Calu3 (cell line): Measurements from ENCODE around the gene TBR1. TPM values are rescaled to one million over a fixed set of nuclear protein-coding genes. Genes with fewer than 3 reads are reported as not detected.

Source experiments
- BruUV-seq: library from RNA; stranded (reverse); fragments of 400-500 nt; replicated peaks from 2 replicates; lab custom pipeline; 2021; lab: Mats Ljungman, UMichigan
- CTCF ChIA-PET: fragments of 300-600 bp; sonication (Branson Sonifier 250); formaldehyde crosslinking; loops from one replicate; lab custom pipeline; 2022; ENCODE audit warnings: antibody characterized with exemption; lab: Charles Lee
- DNase-seq: peaks from one replicate; pipeline ENCODE4 v3.0.0; 2022
- H3K27ac Mint-ChIP-seq: one replicate; pipeline ENCODE4 v1.8.0; 2022; ENCODE audit warnings: mixed read lengths; ENCODE audit not compliant: unreplicated experiment
- H3K27me3 Mint-ChIP-seq: one replicate; pipeline ENCODE4 v1.8.0; 2022; ENCODE audit warnings: mixed read lengths; ENCODE audit not compliant: unreplicated experiment
- H3K36me3 Mint-ChIP-seq: one replicate; pipeline ENCODE4 v1.8.0; 2022; ENCODE audit warnings: mild to moderate bottlenecking, moderate library complexity, mixed read lengths; ENCODE audit not compliant: insufficient read depth, unreplicated experiment
- H3K4me1 Mint-ChIP-seq: one replicate; pipeline ENCODE4 v1.8.0; 2022; ENCODE audit warnings: mild to moderate bottlenecking, low read depth, mixed read lengths; ENCODE audit not compliant: unreplicated experiment
- H3K4me3 Mint-ChIP-seq: one replicate; pipeline ENCODE4 v1.8.0; 2022; ENCODE audit warnings: mild to moderate bottlenecking, low read depth, moderate library complexity, mixed read lengths; ENCODE audit not compliant: unreplicated experiment
- H3K9me3 Mint-ChIP-seq: one replicate; pipeline ENCODE4 v1.8.0; 2022; ENCODE audit warnings: low read depth, mixed read lengths; ENCODE audit not compliant: unreplicated experiment
- intact Hi-C: fragments of 100-400 bp; cut with micrococcal nuclease; formaldehyde crosslinking; loops from one replicate; pipeline ENCODE4 v1.10.0; 2022; ENCODE audit not compliant: unreplicated experiment
- total RNA-seq: library from RNA; stranded (reverse); gene quantifications from 2 replicates; pipeline ENCODE4 v1.2.3, GENCODE V29; 2022
- TF ChIP-seq, protein P1 (sequence below): fragments of 200-600 bp; IDR thresholded peaks from one replicate; pipeline ENCODE4 v1.8.0; 2022; ENCODE audit warnings: antibody characterized with exemption; ENCODE audit not compliant: unreplicated experiment

Gene TBR1
- total RNA-seq, 1 experiment from 2014 or later = 0.07 TPM

DNA sequence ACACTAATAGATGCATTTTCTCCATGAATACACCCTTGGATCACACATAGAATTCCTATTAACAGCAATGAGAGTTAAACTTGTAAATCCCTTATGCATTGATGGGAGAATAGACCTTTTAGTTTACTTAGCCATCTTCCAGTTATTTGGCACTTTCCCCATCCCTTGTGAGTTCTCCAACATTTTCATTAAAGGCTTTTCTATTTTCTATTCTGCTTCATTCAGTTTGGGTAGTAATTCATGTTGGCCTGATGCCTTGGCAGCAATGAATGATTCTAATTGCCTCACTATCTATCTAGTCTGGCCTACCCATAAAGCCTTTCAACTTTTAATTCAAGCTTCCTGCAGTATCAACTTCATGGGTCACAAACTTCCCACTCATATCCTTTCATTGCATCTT lies 32.3 kb downstream of the TBR1 start:
- Mint-ChIP-seq H3K9me3 (no peaks in the 10 kb centered on the region), H3K27ac (no peak overlapping the region), H3K4me3 (no peak overlapping the region), H3K4me1 (peaks cover 7% of the 10 kb centered on the region), H3K27me3 (no peaks in the 10 kb centered on the region), H3K36me3 (no peaks in the 10 kb centered on the region)
- TF ChIP-seq, protein P1, sequence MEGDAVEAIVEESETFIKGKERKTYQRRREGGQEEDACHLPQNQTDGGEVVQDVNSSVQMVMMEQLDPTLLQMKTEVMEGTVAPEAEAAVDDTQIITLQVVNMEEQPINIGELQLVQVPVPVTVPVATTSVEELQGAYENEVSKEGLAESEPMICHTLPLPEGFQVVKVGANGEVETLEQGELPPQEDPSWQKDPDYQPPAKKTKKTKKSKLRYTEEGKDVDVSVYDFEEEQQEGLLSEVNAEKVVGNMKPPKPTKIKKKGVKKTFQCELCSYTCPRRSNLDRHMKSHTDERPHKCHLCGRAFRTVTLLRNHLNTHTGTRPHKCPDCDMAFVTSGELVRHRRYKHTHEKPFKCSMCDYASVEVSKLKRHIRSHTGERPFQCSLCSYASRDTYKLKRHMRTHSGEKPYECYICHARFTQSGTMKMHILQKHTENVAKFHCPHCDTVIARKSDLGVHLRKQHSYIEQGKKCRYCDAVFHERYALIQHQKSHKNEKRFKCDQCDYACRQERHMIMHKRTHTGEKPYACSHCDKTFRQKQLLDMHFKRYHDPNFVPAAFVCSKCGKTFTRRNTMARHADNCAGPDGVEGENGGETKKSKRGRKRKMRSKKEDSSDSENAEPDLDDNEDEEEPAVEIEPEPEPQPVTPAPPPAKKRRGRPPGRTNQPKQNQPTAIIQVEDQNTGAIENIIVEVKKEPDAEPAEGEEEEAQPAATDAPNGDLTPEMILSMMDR = no peak
- no peak for DNase-seq
- CTCF ChIA-PET = no interaction called here
- BruUV-seq = no TSS peak
- intact Hi-C loops = no loop called here

- DNase-seq = no peak
- H3K9me3 Mint-ChIP-seq = peaks cover 3% of the 10 kb centered on the region
- TF ChIP-seq, protein P1 = no peak
- intact Hi-C loops = no loop called here
- BruUV-seq = no TSS peak
- peaks cover 17% of the 10 kb centered on the region for H3K27me3 Mint-ChIP-seq
- no peaks in the 10 kb centered on the region for H3K4me1 Mint-ChIP-seq
- H3K27ac Mint-ChIP-seq = no peak overlapping the region
- no peaks in the 10 kb centered on the region for H3K36me3 Mint-ChIP-seq
- no peak overlapping the region for H3K4me3 Mint-ChIP-seq
- CTCF ChIA-PET = no interaction called here
These were observed 55.5 kb downstream of the TBR1 start for GRCh38 chr2:161471631-161472030.

DNA sequence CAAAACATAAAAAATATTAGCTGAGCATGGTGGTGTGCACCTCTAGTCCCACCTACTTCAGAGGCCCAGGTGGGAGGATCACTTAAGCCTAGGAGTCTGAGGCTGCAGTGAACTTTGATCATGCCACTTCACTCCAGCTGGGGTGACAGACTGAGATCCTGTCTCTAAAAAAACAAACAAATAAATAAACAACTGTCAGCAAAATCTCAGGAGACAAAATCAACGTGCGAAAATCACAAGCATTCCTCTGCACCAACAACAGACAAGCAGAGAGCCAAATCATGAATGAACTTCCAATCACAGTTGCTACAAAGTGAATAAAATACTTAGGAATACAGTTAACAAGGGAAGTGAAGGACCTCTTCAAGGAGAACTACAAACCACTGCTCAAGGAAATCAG lies 58.8 kb downstream of the TBR1 start:
- intact Hi-C loops = no loop called here
- no TSS peak for BruUV-seq
- no peaks in the 10 kb centered on the region for H3K36me3 Mint-ChIP-seq
- no peak for DNase-seq
- CTCF ChIA-PET = no interaction called here
- peaks cover 5% of the 10 kb centered on the region for H3K9me3 Mint-ChIP-seq
- no peak overlapping the region for H3K4me3 Mint-ChIP-seq
- peaks cover 5% of the 10 kb centered on the region for H3K27me3 Mint-ChIP-seq
- no peak overlapping the region for H3K27ac Mint-ChIP-seq
- no peaks in the 10 kb centered on the region for H3K4me1 Mint-ChIP-seq
- TF ChIP-seq, protein P1 = no peak

Other genes starting within 250 kb of the TBR1 start
- 91.4 and 97.4 TPM in 2 replicates for gene PSMD14, start 107.9 kb upstream of the TBR1 start, total RNA-seq
- gene SLC4A10, start 208.1 kb downstream of the TBR1 start, total RNA-seq = 0.09 and 0.34 TPM in 2 replicates